Measurements from ENCODE around the gene CNDP1.
"Not testable (repeated sequence)": the region's sequence is repeated elsewhere in the genome, so short reads cannot be mapped to it uniquely, and the experiment has no call there.

Gene CNDP1

GRCh38 chr18:74499633-74500032 is 34.7 kb upstream of the CNDP1 start:
- peak; percentile 77 for DNase-seq (ENCODE audit: low spot score)

GRCh38 chr18:74500372-74500771 is 33.9 kb upstream of the CNDP1 start:
- no peak for TF ChIP-seq CTCF (IDR thresholded peaks at IDR 0.05; ENCODE audit: extremely low read depth, missing control alignments)
- no peak for DNase-seq (ENCODE audit: low spot score)

More at GRCh38 chr18:74499633-74500032, 34.7 kb upstream of the CNDP1 start:
- no peak for TF ChIP-seq CTCF (IDR thresholded peaks at IDR 0.05; ENCODE audit: extremely low read depth, missing control alignments)

GRCh38 chr18:74500774-74501173 is 33.5 kb upstream of the CNDP1 start:
- not testable (repeated sequence) for DNase-seq (ENCODE audit: low spot score)

GRCh38 chr18:74501386-74501785 is 32.9 kb upstream of the CNDP1 start:
- no peak for TF ChIP-seq CTCF (IDR thresholded peaks at IDR 0.05; ENCODE audit: extremely low read depth, missing control alignments)
- DNase-seq (ENCODE audit: low spot score): no peak

GRCh38 chr18:74503137-74503536 is 31.2 kb upstream of the CNDP1 start:
- DNase-seq (ENCODE audit: low spot score): no peak
- TF ChIP-seq CTCF (IDR thresholded peaks at IDR 0.05; ENCODE audit: extremely low read depth, missing control alignments): no peak

GRCh38 chr18:74505776-74506175 is 28.5 kb upstream of the CNDP1 start:
- DNase-seq (ENCODE audit: low spot score): no peak
- TF ChIP-seq CTCF (IDR thresholded peaks at IDR 0.05; ENCODE audit: extremely low read depth, missing control alignments): no peak

GRCh38 chr18:74506448-74507084 is 27.7 kb upstream of the CNDP1 start:
- TF ChIP-seq CTCF (IDR thresholded peaks at IDR 0.05; ENCODE audit: extremely low read depth, missing control alignments): no peak
- no peak for DNase-seq (ENCODE audit: low spot score)
